IMR-90 (cell line): ENCODE data around the gene CCDC27.

ENCODE experiments used
- CEBPB ChIP-seq: IDR thresholded peaks from 2 replicates; pipeline ENCODE4 v1.6.1; 2012; ENCODE audit warnings: low read depth, low read length, improper control_type of control experiment
- FOS ChIP-seq: fragments of 150-350 bp; IDR thresholded peaks from 2 replicates; pipeline ENCODE4 v1.6.1; 2016; ENCODE audit warnings: low read depth, low read length
- MAFK ChIP-seq: IDR thresholded peaks from 2 replicates; pipeline ENCODE4 v1.6.1; 2012; ENCODE audit warnings: low read depth, low read length, improper control_type of control experiment
- MXI1 ChIP-seq: IDR thresholded peaks from 2 replicates; pipeline ENCODE4 v1.6.1; 2012; ENCODE audit warnings: low read depth, mild to moderate bottlenecking, low read length, moderate library complexity, borderline replicate concordance
- POLR2A ChIP-seq: IDR thresholded peaks from 2 replicates; pipeline ENCODE4 v1.6.1; 2012; ENCODE audit warnings: mild to moderate bottlenecking, low read depth, low read length
- RAD21 ChIP-seq: IDR thresholded peaks from 2 replicates; pipeline ENCODE4 v1.6.1; 2012; ENCODE audit warnings: low read length, improper control_type of control experiment
- RCOR1 ChIP-seq: IDR thresholded peaks from 2 replicates; pipeline ENCODE4 v1.6.1; 2012; ENCODE audit warnings: mild to moderate bottlenecking, low read length, improper control_type of control experiment; ENCODE audit not compliant: insufficient replicate concordance
- RFX5 ChIP-seq: IDR thresholded peaks from 2 replicates; pipeline ENCODE4 v1.8.0; 2012; ENCODE audit warnings: low read depth, mild to moderate bottlenecking, low read length, moderate library complexity
- SMC3 ChIP-seq: fragments of 150-350 bp; IDR thresholded peaks from 2 replicates; pipeline ENCODE4 v1.6.1; 2016; ENCODE audit warnings: low read depth, mild to moderate bottlenecking, antibody characterized with exemption, low read length, moderate library complexity
- TF ChIP-seq, protein P1 (sequence below): conservative IDR thresholded peaks from 2 replicates; pipeline ENCODE4 v1.5.1; 2012; ENCODE audit warnings: mild to moderate bottlenecking, low read depth, low read length, improper control_type of control experiment
- TF ChIP-seq, protein P2 (sequence below): fragments of 150-350 bp; IDR thresholded peaks from 2 replicates; pipeline ENCODE4 v1.6.1; 2017; ENCODE audit warnings: mild to moderate bottlenecking, antibody characterized with exemption, low read length, low read depth

DNA sequence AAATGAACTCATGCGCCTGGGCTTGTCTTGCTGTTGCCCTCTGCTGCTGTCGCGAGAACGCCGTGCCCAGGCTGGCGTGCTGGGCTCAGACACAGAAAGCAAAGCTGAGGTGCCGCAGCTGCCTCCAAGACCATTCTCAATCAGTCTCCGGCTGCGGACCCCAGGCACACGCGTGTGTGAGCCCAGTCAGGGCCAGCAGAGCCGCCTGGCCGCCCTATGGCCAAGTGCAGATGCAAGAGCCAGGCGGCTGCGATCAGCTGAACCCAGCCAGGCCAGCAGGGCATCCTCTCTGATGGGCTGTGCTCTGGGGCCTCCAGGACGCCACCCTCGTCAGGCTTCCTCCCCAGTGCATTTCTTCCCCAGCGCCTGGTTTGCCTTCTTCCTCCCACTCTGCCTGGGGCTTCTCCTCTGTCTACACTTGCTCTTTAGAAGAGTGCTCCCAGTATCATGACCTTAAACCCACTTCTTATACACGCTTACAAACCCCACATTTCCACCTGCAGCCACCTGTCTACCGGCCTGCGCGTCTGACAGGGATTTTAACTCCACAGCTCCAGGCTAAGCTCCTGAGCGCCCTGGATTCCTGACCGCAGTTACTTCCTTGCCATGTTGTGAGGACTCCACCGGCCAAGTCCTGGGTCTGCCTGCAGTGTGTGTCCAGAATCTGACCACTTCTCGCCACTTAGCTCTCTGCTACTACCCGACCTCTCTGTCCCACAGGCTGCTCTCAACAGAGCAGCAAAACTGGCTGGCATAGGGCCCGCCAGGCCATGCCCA, 65.8 kb downstream of the CCDC27 start:
- TF ChIP-seq CEBPB, result no peak
- TF ChIP-seq, protein P1, sequence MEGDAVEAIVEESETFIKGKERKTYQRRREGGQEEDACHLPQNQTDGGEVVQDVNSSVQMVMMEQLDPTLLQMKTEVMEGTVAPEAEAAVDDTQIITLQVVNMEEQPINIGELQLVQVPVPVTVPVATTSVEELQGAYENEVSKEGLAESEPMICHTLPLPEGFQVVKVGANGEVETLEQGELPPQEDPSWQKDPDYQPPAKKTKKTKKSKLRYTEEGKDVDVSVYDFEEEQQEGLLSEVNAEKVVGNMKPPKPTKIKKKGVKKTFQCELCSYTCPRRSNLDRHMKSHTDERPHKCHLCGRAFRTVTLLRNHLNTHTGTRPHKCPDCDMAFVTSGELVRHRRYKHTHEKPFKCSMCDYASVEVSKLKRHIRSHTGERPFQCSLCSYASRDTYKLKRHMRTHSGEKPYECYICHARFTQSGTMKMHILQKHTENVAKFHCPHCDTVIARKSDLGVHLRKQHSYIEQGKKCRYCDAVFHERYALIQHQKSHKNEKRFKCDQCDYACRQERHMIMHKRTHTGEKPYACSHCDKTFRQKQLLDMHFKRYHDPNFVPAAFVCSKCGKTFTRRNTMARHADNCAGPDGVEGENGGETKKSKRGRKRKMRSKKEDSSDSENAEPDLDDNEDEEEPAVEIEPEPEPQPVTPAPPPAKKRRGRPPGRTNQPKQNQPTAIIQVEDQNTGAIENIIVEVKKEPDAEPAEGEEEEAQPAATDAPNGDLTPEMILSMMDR, result no peak
- TF ChIP-seq RFX5, result no peak
- no peak for TF ChIP-seq MXI1
- no peak for TF ChIP-seq FOS
- no peak for TF ChIP-seq POLR2A
- no peak for TF ChIP-seq MAFK
- no peak for TF ChIP-seq RCOR1
- TF ChIP-seq, protein P2, sequence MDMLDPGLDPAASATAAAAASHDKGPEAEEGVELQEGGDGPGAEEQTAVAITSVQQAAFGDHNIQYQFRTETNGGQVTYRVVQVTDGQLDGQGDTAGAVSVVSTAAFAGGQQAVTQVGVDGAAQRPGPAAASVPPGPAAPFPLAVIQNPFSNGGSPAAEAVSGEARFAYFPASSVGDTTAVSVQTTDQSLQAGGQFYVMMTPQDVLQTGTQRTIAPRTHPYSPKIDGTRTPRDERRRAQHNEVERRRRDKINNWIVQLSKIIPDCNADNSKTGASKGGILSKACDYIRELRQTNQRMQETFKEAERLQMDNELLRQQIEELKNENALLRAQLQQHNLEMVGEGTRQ, result no peak
- TF ChIP-seq RAD21, result no peak
- no peak for TF ChIP-seq SMC3
